HG03060 (cell line): Measurements from ENCODE around the gene SPATA24.
"Not testable (repeated sequence)": the region's sequence is repeated elsewhere in the genome, so short reads cannot be mapped to it uniquely, and the experiment has no call there.

ENCODE experiments used
- ATAC-seq: cut with Tn5 transposase; IDR thresholded peaks from one replicate; pipeline ENCODE4 v1.9.1; 2021; ENCODE audit warnings: low read depth, moderate number of reproducible peaks; ENCODE audit not compliant: unreplicated experiment

SPATA24 gene

DNA sequence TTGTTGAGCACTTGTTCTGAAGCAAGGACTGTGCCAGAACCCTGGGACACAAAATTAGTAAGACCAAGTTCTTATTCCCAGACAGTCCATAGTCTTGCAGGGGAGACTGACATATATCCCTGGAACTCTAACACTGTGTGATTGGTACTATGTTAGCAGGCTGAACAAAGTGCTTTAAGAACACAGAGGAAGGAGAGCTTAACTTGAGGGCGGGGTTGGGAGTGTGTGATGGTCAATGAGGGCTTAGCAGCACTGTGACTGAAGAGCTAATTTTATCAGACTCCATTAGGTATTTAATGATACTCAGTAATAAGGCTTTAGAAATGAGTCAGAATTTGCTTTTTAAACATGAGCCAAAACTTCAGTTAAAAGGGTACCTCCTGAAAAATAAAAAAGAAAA lies 14.9 kb upstream of the SPATA24 start:
- ATAC-seq, result no peak

DNA sequence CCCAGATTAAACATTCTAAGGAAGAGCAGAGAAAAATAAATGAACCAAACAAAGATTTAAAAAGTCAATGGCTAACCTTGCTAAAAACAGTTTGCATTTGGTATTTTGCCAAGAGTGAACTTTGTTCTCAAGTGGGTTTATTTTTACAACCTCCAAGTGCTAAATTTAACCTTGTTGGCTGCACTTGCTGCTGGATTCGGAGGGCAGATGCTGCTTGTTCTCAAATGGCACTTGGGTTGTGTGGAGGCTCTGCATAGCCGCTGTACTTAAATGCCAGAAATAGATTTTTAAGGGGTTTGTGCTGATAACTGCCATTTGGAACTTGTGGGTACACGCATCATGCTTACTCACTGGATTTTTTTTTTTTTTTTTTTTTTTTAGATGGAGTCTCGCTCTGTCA lies 13.3 kb upstream of the SPATA24 start:
- ATAC-seq, result no peak

DNA sequence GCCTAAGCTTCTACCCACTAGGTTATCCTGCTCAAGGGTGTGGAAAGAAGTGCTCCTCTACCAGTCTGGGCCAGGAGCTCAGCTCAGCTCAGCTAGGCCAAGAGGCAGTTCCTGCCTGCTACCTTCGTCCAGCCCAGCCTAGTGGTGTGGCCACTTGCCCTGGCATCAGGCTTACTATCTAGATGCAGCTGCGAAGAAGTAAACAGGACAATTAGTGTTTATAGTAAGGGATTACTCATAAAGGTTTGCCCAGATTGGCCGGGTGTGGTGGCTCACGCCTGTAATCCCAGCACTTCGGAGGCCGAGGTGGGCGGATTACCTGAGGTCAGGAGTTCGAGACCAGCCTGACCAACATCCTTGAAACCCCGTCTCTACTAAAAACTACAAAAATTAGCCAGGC lies 12.8 kb upstream of the SPATA24 start:
- ATAC-seq, result no peak

DNA sequence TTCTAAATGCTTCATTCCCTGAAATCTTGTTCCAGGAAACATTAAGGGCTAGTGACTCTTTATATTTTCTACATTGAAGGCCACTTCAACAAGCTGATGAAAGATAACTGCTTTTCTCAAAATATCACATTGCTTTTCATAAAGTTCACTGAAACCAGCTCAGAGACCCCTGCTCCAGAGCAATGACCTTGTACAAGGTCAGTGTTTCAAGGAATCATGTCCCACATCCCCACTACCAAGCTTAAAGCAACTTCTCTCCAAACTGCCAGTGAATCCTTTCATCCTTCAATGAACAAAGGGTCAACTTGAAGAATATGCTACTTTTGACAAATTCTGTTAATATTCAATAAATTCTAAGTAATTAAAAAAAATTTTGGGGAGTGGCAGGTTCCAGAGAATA lies 12.0 kb upstream of the SPATA24 start:
- no peak for ATAC-seq

DNA sequence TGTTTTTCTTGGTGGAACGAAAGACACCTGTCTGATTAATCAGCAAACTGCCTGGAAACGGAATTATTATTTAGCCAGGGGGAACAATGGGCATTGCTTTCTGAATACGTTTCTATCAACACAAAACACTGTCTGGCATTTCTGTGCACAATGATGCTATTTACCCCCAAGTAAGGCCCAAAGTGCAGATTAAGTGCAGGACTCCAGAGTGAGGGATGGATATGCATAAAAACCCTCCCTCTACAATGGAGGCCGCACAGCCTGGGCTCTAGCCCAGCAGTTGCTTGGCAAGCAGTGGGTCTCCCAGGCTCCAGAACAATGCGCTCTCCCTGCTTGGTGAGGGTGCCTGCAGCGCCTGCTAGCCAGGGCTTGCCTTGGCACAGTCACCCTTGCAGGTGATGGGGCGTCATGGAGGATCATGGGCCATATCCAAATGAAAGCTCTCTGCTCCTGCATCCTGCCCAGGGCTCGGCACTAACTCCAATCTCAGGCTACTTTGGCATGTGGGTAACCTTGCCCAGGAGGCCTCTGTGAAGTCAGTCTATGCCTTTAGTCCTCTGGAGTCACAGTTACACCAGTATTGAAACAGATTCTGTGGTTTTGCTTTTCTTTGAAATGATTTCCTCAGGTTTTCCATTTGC lies 11.5 kb upstream of the SPATA24 start:
- no peak for ATAC-seq

DNA sequence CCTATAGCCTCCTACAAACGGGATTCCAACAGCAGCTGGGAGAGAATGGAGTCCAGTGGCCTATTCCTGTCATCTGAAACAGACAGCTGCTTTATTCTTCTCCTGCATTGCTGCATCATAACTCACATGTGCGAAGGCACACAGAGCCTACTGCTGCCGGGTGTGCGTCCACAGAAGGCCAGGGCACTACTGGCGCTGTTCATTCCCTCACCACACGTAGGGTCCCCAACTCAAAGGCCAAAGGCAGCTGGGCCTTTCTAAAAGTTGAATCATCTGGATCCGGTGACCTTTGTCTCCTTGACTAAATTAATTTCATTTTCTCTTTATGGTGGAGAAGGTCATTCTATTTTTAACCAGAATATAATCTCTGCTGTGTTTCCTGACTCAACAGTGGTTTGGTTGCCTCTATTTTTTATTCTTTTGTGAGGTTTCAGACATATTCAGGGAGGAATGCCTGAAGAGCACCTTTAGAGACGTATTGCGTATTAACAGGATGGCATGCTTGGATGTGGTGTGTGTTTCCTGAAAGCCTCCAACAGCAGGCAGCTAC lies 10.8 kb upstream of the SPATA24 start:
- no peak for ATAC-seq

DNA sequence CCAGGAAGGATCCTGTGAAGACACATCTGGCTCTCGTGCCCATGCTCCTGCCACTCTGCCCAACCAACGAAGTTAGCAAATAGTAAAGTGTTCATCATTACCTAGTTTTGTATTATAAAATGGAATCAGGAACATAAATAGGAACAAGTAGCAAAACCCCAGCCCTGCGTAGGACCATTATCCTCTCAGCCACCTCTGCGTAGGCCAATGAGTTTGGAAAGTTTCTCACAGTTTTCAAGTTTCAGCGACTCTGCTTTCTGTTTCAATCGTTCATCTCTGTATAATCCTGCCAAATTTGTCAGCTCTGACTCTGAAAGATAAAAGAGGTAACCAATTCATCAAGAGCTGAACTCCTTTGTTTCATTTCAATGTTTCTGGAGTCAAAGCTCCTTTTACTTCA lies 10.1 kb upstream of the SPATA24 start:
- ATAC-seq, result no peak

DNA sequence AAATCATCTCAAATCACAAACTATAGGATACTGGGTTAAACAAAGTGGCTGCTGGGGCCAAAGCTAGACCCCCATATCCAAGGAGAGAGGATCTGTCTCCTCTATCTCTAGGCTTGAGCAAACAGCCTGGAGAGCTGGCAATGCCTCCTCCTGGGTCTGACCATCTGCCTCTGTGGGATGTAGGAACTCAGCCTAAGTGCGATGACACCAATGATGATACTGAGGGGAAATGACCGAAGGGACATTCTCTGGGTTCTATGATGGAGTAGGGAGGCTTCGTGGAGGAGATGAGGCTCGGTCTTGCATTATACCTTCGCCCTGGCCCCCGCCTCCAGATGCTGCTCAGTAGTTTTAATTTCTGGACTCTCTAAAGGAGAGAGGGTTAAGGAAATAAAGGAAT lies 9.3 kb upstream of the SPATA24 start:
- no peak for ATAC-seq

DNA sequence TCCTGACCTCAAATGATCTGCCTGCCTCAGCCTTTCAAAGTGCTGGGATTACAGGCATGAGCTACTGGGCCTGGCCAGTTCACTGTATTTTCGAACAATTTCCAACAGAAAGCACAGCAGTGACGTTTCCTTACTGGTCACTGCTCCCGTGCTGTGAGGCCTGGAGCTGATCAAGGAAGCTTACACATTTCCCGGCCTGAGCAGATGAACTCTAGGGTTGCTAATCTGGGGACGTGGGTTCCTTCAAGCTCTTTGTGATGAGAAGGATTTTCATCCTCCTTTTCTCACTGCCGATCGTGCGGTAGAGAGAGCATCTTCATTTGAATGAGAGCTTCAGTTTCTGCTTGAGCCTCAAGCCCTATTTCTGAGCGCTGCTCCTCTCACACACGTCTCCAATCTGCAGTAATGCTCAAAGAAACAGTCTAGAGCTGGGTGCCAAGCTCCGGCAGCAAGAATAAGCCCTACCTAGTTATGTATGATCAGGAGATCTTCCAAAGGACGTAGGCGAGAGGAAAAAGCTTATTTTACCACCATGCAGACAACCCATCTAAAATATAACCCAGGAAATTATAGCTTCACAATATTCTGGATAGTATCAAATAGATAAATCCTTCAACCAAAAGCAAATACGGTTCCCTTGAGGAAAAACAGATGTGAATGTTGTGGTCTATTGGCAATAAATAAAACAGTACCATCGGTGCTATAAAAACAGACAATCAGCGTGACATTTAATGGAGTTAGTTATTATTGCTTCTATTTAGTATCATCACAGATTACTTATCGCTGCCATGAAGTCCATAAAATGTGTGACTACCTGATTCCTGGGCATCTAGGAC lies 7.3 kb upstream of the SPATA24 start:
- ATAC-seq, result no peak

DNA sequence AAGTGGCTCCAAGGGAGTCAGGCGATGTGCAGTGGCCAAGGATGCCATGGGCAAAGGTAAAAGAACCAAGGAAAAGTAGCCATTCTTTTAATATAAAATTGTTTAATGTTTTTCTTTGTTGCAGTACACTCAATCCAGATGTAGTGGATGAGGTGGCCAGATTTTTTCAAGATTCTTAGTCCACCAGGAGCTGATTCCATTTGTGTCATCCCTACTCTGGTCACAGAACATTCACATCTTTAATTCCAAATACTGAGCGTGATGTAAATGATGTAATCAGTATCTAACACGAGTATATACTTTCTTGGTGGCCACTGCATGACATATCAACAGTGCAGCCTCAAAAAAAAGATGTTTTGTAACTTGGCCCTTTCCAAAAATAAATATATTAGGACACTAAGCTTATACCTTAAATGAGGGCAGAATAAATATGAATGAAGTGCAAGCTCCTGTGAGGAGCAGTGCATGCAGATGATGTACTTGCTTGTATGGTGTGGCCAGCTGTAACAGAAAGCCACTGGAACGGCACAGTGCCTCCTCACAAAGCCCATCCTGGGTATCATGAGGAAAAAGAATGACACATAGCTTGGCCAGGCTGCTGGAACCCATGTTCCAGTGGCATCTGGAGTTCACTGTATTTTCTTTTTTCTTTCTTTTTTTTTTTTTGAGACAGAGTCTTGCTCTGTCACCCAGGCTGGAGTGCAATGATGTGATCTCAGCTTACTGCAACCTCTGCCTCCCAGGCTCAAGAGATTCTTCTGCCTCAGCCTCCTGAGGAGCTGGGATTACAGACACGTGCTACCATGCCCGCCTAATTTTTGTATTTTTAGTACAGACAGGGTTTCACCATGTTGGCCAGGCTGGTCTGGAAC lies 6.5 kb upstream of the SPATA24 start:
- no peak for ATAC-seq

DNA sequence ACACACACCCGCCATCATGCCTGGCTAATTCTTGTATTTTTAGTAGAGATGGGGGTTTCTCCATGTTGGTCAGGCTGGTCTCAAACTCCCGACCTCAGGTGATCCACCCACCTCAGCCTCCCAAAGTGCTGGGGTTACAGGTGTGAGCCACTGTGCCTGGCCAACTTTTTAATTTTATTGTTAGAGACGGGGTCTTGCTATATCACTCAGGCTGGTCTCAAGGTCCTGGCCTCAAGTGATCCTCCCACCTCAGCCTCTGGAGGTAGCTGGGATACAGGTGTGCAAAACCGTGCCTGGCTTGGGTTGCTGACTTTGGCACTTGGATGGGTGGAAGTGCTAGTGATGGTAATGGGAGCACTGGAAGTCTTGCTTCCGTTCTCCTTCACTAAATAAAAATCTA lies 5.2 kb upstream of the SPATA24 start:
- ATAC-seq, result not testable (repeated sequence)

DNA sequence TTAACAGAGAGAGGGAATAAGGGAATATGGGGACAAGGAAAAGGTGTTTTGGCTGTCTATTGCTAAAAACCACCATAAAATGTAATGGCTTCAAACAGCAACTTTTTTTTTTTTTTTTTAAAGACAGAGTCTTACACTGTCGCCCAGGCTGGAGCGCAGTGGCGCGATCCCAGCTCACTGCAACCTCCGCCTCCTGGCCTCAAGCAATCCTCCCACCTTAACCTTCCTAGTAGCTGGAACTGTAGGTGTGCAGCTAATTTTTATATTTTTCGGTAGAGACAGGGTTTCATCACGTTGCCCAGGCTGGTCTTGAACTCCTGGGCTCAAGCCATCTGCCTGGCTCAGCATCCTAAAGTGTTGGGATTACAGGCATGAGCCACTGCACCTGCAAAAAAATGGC lies 4.3 kb upstream of the SPATA24 start:
- no peak for ATAC-seq

DNA sequence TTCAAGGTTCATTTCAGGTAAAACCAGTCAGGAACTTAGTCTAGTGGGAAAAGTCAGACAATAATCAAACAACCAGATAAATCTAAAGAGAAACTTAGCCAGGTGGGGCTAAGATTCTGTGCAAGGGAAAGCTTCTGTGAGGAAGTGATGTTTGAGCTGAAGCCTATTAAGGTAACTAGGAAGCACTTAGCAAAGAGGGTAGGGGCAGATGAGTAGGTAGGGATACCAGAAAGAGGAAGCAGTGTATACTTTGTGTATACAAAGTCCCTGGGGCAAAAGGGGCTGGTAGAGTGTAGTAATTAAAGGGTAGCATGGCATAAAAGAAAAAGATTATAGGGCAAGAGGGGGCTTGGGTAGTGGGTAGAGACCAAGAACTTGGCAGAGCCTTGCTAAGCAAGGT lies 3.6 kb upstream of the SPATA24 start:
- ATAC-seq, result no peak

DNA sequence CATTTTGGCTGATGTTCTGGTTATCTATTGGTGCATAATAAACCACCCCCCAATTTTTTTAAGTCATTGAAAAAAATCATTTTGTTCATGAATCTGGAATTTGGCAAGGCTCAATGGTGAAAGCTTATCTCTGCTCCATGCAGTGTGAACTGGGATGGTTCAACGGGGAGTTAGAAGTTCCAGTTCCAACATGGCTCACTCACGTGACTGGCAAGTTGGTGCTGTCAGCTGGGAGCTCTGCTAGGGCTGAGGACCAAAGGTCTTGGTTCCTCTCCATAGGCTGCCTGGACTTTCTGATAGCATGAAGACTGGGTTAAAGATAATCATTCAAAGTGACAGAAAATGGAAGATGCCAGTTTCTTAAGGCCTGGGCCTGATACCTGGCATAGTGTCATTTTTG lies 3.1 kb upstream of the SPATA24 start:
- no peak for ATAC-seq

DNA sequence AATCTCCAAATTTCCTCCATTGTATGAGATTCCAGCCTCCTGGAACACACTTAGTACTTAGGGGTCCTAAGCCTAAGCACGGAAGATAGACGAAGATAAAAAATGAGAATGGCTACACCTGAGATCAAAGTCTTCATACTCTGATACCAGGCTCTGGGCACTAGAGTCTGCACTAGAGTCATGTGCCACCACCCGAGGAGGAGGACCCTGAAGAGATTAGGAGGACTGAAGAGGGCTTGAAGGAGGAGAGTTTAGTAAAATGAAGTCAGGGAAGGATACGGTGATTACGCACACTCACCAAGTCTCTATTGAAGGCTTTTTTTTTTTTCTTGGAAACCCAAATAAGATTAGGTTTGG lies 573 bp upstream of the SPATA24 start:
- no peak for ATAC-seq

DNA sequence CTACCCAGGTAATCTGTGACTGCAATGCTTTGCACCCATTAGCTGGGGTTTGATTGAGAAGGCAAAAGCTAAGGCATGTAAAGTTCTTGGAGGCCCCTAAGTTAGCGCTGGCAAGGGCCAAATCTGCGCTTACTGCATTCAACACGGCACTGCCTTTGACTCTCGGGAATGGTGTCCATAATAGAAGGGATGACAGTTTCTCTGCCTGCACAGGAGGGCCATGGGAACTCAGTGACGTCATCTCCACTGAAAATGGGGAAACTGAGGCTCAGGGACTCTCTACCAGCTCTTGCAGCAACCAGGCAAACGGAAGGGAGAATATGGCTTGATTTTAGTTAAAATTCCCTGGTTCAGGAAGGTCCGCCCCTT lies 487 bp downstream of the SPATA24 start:
- no peak for ATAC-seq

DNA sequence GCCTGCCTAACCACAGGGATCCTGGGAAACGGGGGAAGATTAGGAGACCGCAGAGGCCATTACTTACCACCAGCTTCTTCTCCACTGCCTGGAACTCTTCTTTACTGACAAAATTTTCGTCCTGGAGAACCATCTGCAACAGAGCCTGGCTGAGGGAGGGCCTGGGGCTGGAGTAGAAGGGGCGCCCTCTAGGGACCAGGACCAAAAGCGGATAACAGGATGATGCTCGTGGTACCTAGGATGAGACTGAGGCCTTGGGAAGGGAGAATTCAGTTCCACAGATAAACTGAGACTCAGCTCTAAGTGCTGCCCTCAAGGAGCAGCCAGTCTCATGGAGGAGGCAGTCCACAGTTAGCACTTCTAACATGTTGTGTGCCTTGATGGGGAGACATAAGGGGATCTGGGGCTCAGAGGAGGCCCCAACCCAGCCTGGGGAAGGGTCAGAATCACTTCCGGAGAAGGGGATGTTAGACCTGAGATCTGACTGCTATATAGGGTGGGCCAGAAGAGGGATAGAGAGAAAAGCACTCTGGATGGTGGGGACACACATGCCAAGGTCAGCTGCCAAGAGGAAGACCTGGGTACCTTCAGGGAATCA lies 1.2 kb downstream of the SPATA24 start:
- ATAC-seq, result no peak

DNA sequence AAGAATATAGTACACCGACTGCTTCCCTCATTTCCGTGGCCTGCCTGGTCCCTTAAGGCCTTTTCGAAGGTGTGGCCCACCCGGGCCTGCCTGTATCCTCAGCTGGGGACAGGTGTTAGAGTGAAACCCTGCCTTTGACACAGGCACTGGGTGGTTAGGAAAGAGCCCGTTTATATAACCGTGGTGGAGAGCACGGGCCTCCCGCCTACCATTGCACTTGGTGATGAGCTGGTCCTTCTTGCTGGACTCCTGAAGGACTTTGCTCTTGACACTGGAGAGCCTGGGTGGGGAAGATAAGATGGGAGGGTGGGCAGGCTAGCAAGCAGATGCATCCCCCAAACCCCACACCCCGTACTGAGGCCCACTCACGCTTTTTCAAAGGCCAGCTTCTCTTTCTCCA lies 2.3 kb downstream of the SPATA24 start:
- no peak for ATAC-seq

DNA sequence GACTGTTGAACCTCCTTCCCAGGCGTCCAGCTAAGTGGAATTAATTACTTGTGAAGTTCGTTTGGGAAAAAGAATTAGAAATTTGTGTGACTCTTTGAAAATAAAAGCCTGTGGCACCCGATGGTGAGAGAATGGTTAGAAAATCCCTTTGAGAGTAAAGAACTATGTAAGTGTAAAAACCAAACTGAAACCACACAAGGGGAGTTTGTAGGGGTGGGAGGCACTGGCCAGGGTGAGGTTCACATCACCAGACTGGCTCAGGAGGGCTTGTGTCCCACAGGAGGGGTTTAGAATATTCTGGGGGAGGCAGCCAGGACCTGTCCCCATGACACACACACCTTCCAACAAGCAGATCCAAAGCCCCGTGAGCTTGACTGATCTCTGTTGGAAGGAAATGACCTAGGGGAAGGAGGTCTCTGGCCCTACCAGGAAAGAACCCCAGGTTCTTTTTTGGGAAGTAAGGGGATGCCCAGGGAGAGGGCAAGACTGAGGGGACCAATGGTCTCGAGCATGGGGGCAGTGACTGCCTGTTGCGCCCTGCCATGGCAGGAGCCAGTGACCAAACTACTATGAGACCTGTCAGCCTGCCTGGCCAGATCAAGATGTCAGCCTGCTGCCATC lies 4.3 kb downstream of the SPATA24 start:
- ATAC-seq, result no peak

DNA sequence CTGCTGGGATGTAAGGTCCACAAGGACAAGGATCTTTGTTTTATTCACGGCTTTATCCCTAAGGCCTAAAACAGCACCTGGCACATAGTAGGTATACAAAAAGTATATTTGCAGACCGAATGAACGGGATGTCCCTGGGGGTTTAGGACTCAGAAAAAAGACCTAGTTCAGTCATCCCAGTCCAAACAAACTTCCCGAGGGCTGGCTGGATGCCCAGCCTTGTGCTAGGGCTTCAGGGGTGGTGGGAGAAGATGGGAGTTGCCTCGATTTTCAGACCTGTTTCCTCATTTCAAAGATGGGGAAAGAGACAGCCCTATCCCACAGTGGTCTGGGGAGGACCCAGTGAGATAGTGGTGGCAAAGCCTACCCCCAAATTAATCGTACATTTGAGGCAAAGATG lies 6.0 kb downstream of the SPATA24 start:
- no peak for ATAC-seq
